GM12878 (cell line): ENCODE measurements around the gene KPTN. TPM values are rescaled to one million over a fixed set of nuclear protein-coding genes. Genes with fewer than 3 reads are reported as not detected.

Source experiments
- HDAC2 ChIP-seq: fragments of 200-600 bp; sonication (generic); IDR thresholded peaks from 2 replicates; pipeline ENCODE4 v1.6.1; 2017
- NFYA ChIP-seq: IDR thresholded peaks from 2 replicates; pipeline ENCODE4 v1.6.1; 2011; ENCODE audit warnings: low read depth, mild to moderate bottlenecking, low read length, improper control_type of control experiment, borderline replicate concordance
- NR2F1 ChIP-seq: fragments of 450-650 bp; conservative IDR thresholded peaks from 2 replicates; pipeline ENCODE4 v1.6.1; 2017; ENCODE audit warnings: mild to moderate bottlenecking
- SIN3A ChIP-seq: IDR thresholded peaks from 2 replicates; pipeline ENCODE4 v1.6.1; 2012; ENCODE audit warnings: low read depth, low read length, improper control_type of control experiment
- SIX5 ChIP-seq: IDR thresholded peaks from 2 replicates; pipeline ENCODE4 v1.6.1; 2011; ENCODE audit warnings: mild to moderate bottlenecking, low read depth, low read length, moderate library complexity; ENCODE audit not compliant: severe bottlenecking
- SMAD1 ChIP-seq: fragments of 450-650 bp; IDR thresholded peaks from 2 replicates; pipeline ENCODE4 v1.6.1; 2018; ENCODE audit warnings: mild to moderate bottlenecking, low read depth; ENCODE audit not compliant: partially characterized antibody
- SREBF1 ChIP-seq: IDR thresholded peaks from 2 replicates; pipeline ENCODE4 v1.6.1; 2012; ENCODE audit warnings: mild to moderate bottlenecking, low read length
- SUPT20H ChIP-seq: IDR thresholded peaks from 2 replicates; pipeline ENCODE4 v1.6.1; 2011; ENCODE audit warnings: low read depth, mild to moderate bottlenecking, low read length, moderate library complexity, borderline replicate concordance; ENCODE audit not compliant: control insufficient read depth
- polyA plus RNA-seq, 11 experiments: library from polyadenylated mRNA; depleted of rRNA in 4 of 11; unstranded in 6 of 11; stranded (reverse) in 5 of 11; fragments of >200 nt; fragmentation: Nextera tagmentation in 4 of 11; fragmentation: Illumina TruSeq in 1 of 11; extraction: Ambion mirVana in 4 of 11; extraction: Trizol in 1 of 11; gene quantifications; 1 replicate in 1 of 11; 2 replicates in 10 of 11; pipeline versions ENCODE4 v1.2.1 to v1.2.3, GENCODE V29; 2011 to 2016; ENCODE audit warnings: inconsistent platforms in 2 of 11, missing spikeins in 2 of 11, low read depth in 1 of 11
- total RNA-seq, 4 experiments: library from RNA; depleted of rRNA in 3 of 4; stranded (reverse); fragments of >200 nt in 3 of 4; fragmentation: Illumina TruSeq in 1 of 4; extraction: Trizol in 1 of 4; gene quantifications; 2 replicates each; pipeline versions ENCODE4 v1.2.1 to v1.2.3, GENCODE V29; 2013 to 2021
- TF ChIP-seq, protein P1 (sequence below): fragments of 450-650 bp; IDR thresholded peaks from 2 replicates; pipeline ENCODE4 v1.6.1; 2017; ENCODE audit warnings: mild to moderate bottlenecking, moderate library complexity
- TF ChIP-seq, protein P2 (sequence below), 3 experiments: IDR thresholded peaks in 2 of 3; conservative IDR thresholded peaks in 1 of 3; 2 replicates each; pipeline ENCODE4 v1.5.1; 2011; ENCODE audit warnings: low read depth in 3 of 3, low read length in 3 of 3, mild to moderate bottlenecking in 3 of 3, control low read depth in 2 of 3, moderate library complexity in 2 of 3, inconsistent platforms in 1 of 3, mixed read lengths in 1 of 3; ENCODE audit not compliant: control insufficient read depth in 2 of 3, insufficient read depth in 1 of 3; ENCODE audit errors: extremely low read depth in 1 of 3
- TF ChIP-seq, protein P3 (sequence below): fragments of 450-650 bp; IDR thresholded peaks from 2 replicates; pipeline ENCODE4 v1.6.1; 2018; ENCODE audit warnings: mild to moderate bottlenecking, low read depth, moderate library complexity; ENCODE audit not compliant: partially characterized antibody
- TF ChIP-seq, protein P4 (sequence below): IDR thresholded peaks from 2 replicates; pipeline ENCODE4 v1.6.1; 2011; ENCODE audit warnings: low read depth, low read length, improper control_type of control experiment, borderline replicate concordance

KPTN gene
- total and polyA plus RNA-seq, 10 of the 15 experiments (the other 5 are each of a cell fraction or from before 2014, with no cell fraction given) = 0.60 to 10.1 (median 6.0) TPM

DNA sequence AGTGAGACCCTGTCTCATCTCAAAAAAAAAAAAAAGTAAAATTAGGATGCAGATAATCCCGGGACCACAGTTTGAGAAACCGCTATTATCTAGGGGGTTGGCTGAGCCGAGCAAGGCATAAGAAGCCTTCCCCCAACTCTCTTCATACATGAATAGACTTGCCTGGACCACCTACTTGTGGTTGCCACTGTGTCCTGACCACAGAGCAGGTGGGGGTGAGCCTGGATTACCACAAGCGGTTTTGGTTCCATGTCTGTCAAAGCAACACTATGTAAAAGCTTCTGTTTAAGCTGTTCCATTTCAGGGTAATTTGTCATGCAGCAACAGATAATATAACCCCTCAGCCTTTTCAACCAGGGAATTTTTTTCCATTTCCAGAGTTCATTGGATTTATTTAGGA, 34.1 kb upstream of the KPTN start (continued):
- TF ChIP-seq, protein P1, sequence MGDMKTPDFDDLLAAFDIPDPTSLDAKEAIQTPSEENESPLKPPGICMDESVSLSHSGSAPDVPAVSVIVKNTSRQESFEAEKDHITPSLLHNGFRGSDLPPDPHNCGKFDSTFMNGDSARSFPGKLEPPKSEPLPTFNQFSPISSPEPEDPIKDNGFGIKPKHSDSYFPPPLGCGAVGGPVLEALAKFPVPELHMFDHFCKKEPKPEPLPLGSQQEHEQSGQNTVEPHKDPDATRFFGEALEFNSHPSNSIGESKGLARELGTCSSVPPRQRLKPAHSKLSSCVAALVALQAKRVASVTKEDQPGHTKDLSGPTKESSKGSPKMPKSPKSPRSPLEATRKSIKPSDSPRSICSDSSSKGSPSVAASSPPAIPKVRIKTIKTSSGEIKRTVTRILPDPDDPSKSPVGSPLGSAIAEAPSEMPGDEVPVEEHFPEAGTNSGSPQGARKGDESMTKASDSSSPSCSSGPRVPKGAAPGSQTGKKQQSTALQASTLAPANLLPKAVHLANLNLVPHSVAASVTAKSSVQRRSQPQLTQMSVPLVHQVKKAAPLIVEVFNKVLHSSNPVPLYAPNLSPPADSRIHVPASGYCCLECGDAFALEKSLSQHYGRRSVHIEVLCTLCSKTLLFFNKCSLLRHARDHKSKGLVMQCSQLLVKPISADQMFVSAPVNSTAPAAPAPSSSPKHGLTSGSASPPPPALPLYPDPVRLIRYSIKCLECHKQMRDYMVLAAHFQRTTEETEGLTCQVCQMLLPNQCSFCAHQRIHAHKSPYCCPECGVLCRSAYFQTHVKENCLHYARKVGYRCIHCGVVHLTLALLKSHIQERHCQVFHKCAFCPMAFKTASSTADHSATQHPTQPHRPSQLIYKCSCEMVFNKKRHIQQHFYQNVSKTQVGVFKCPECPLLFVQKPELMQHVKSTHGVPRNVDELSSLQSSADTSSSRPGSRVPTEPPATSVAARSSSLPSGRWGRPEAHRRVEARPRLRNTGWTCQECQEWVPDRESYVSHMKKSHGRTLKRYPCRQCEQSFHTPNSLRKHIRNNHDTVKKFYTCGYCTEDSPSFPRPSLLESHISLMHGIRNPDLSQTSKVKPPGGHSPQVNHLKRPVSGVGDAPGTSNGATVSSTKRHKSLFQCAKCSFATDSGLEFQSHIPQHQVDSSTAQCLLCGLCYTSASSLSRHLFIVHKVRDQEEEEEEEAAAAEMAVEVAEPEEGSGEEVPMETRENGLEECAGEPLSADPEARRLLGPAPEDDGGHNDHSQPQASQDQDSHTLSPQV = no peak
- TF ChIP-seq, protein P2, sequence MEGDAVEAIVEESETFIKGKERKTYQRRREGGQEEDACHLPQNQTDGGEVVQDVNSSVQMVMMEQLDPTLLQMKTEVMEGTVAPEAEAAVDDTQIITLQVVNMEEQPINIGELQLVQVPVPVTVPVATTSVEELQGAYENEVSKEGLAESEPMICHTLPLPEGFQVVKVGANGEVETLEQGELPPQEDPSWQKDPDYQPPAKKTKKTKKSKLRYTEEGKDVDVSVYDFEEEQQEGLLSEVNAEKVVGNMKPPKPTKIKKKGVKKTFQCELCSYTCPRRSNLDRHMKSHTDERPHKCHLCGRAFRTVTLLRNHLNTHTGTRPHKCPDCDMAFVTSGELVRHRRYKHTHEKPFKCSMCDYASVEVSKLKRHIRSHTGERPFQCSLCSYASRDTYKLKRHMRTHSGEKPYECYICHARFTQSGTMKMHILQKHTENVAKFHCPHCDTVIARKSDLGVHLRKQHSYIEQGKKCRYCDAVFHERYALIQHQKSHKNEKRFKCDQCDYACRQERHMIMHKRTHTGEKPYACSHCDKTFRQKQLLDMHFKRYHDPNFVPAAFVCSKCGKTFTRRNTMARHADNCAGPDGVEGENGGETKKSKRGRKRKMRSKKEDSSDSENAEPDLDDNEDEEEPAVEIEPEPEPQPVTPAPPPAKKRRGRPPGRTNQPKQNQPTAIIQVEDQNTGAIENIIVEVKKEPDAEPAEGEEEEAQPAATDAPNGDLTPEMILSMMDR (IDR thresholded peaks at IDR 0.05 in 2 of 3, conservative IDR thresholded peaks at IDR 0.05 in 1 of 3; ENCODE audit: control insufficient read depth in 2 of 3, extremely low read depth in 1 of 3, insufficient read depth in 1 of 3, low read depth in 3 of 3, low read length in 3 of 3) = no peak
- TF ChIP-seq SMAD1 (peak; percentile 57), SREBF1 (no peak), HDAC2 (no peak), NFYA (no peak), SIX5 (no peak), SUPT20H (no peak), SIN3A (no peak), NR2F1 (peak; percentile 84)
- TF ChIP-seq, protein P3, sequence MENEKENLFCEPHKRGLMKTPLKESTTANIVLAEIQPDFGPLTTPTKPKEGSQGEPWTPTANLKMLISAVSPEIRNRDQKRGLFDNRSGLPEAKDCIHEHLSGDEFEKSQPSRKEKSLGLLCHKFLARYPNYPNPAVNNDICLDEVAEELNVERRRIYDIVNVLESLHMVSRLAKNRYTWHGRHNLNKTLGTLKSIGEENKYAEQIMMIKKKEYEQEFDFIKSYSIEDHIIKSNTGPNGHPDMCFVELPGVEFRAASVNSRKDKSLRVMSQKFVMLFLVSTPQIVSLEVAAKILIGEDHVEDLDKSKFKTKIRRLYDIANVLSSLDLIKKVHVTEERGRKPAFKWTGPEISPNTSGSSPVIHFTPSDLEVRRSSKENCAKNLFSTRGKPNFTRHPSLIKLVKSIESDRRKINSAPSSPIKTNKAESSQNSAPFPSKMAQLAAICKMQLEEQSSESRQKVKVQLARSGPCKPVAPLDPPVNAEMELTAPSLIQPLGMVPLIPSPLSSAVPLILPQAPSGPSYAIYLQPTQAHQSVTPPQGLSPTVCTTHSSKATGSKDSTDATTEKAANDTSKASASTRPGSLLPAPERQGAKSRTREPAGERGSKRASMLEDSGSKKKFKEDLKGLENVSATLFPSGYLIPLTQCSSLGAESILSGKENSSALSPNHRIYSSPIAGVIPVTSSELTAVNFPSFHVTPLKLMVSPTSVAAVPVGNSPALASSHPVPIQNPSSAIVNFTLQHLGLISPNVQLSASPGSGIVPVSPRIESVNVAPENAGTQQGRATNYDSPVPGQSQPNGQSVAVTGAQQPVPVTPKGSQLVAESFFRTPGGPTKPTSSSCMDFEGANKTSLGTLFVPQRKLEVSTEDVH = no peak
- TF ChIP-seq, protein P4, sequence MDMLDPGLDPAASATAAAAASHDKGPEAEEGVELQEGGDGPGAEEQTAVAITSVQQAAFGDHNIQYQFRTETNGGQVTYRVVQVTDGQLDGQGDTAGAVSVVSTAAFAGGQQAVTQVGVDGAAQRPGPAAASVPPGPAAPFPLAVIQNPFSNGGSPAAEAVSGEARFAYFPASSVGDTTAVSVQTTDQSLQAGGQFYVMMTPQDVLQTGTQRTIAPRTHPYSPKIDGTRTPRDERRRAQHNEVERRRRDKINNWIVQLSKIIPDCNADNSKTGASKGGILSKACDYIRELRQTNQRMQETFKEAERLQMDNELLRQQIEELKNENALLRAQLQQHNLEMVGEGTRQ = no peak
- TF ChIP-seq, all 136 proteins: peak for 53
